Fibroblast of peridontal ligament (primary cell): Measurements from ENCODE around the gene EN2.

Experiments used
- DNase-seq: peaks from one replicate; pipeline ENCODE4 v3.0.0-alpha.2; 2010; ENCODE audit errors: extremely low read depth

EN2 gene

GRCh38 chr7:155508376-155509358 lies 50.7 kb downstream of the EN2 start:
- no peak for DNase-seq

- no peak for DNase-seq
Measured at GRCh38 chr7:155509359-155509724, 51.4 kb downstream of the EN2 start.

DNA sequence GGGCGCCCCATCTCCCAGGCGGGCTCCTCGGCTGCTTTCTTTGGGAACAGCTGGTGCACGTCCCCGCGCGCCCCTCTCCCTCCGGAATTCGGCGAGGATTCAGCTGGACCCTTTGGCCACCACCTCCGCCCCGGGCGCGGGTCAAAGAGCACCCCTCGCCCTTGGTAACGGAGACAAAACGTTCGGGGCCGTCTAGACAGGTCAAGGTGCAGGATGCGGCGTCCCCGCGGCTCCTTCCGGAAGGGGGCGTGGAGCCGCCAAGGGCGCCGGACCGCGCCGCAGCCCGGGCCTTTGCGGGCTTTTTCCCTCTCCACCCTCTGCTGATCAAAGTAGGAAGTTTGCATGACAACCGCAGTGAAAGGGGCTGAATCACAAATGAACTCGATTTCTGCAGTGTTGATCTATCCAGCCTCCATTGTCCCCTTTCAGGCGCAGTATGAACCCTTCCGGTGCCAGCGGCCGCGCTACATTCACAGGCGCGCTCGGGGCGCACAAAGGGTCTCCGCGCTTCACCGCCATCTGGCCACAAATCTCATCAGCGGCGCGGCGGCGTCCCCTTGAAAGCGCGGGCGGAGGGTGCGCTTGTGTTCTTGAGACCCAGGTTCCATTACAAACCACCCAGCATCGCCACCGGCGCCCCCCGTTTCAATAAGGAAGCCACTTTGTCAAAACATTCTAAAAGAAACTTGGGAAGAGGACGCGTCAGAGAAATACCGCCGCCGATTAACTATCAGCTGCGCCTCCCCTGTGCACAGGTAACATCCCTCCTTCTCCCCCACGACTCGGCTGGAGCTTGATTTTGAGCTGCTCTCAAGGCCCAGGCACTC lies 52.0 kb downstream of the EN2 start:
- DNase-seq, result no peak

DNA sequence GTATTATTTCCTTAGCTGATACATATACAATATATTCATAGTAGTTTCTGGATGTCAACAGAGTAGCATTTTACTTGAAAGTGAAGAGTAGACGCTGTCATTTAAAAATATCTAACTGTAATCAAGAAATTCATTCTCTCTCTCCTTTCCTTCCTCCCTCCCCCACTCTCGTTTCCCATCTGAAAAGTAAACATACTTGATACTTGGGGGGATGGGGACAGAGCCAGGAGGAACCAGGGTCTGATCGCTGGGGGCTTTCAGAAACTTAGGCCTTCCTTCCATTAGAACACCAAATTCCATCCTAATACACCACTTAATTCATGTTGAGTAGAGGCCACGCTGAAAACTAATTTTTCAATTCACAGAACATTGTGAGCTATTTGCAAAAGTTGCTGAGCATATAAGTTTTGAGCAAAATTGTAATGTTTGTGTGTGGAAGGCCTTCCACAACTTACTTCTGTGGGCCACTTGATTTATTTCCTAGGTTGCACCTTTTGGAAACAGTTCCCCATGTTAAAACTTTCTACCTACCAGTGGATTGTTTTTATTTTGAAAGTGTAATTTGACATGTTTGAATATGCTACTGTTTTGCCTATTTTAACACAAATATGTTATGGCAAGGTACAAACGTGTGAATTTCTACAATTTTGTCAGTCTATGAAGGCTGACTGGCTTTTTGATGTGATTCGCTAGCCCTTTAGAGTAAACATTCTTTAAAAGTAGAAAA lies 53.2 kb downstream of the EN2 start:
- no peak for DNase-seq

DNA sequence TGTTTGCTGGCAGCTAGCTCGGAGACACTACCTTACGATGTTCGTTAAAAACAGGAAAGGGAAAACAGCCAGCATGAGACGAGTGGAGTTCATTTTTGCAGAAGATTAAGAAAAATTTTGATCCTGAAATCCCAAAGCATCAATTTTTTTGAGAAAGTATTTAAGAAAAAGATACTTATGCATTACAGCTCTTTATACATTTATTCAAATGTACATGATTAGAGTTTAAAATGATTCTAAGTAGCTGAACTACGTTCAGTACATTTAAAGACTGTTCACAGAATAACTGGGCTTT lies 53.7 kb downstream of the EN2 start:
- no peak for DNase-seq

GRCh38 chr7:155512246-155512887 lies 54.4 kb downstream of the EN2 start:
- DNase-seq, result no peak

DNA sequence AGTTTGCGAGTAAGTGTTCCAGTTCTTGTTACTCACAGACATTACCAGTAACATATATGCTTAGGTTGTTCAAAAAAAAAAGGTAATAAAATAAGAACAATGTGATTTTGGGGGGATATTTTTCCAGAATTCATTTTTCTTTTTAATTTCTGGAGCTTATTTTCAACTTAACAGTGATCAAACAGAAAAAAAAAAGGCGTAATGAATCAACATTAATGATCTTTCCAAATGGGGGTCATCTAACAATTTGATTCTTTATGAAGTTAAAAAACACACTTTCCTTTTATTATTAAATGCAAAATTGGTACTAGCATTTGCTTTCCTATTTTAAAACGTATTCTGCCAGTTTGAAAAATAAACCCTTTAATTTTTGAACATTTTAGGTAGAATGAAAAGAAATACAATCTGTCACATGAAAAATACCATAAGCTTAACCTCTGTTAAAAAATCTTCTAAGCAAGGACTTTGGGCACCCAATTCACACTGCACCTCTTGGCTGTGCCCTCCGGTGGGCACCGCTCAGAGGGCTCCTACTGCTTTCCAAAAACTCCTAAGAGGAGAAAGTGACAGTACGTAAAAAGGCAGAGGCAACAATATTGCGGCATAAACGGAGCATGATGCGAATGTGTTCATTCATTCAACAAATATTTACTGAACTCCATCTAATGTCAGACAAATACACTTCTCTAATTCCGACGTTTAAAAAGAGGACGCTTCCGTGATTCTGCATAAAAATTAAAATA lies 55.8 kb downstream of the EN2 start:
- no peak for DNase-seq

DNA sequence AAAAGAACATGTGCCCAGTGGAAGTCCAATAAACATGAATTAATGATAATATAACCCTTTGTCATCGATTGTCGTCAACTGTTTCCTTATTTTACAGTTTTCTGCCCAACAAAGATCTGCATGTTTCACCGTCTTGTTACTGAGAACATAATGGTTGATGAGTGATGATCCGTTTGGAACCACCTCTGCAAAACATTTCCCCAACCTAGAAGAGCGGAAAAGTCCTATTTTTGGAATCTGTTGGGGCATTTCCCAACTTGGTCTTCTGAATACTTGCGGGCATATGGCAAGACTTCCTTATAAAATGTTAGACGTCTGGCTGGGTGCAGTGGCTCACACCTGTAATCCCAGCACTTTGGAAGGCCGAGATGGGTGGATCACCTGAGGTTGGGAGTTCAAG lies 56.4 kb downstream of the EN2 start:
- DNase-seq, result no peak
